K562 (cell line): ENCODE results near the gene KLHL29. TPM values are rescaled to one million over a fixed set of nuclear protein-coding genes. Genes with fewer than 3 reads are reported as not detected.

Experiments used
- ATAC-seq: fragments of 200-7000 bp; cut with Tn5 transposase; 3 replicates; pipeline ENCODE4 v1.9.1; 2020; ENCODE audit warnings: moderate library complexity
- BruUV-seq: library from RNA; stranded (reverse); fragments of 400-500 nt; replicated peaks from 2 replicates; lab custom pipeline; 2021; lab: Mats Ljungman, UMichigan
- CTCF ChIA-PET: fragments of 300-600 bp; formaldehyde crosslinking; extraction: SDS; loops from one replicate; lab custom pipeline; 2021; ENCODE audit warnings: low intra/inter-chr PET ratio; lab: Yijun Ruan, JAX
- POLR2A ChIA-PET: fragments of 300-600, 350-650 bp; sonication (Branson Sonifier 250); formaldehyde crosslinking; extraction: SDS; loops from one replicate; lab custom pipeline; 2021; ENCODE audit warnings: antibody characterized with exemption, inconsistent platforms; lab: Yijun Ruan, JAX
- DNase-seq, 4 experiments: peaks; one replicate each; pipeline versions ENCODE4 v3.0.0 to v3.0.0-alpha.2; 2011 to 2018; ENCODE audit warnings: low spot score in 3 of 4, mixed read lengths in 3 of 4; ENCODE audit errors: extremely low read depth in 1 of 4
- FAIRE-seq: peaks from 2 replicates; lab custom pipeline; 2011; peaks lifted over from hg19 to GRCh38; lab: Jason Lieb, UNC
- H2AFZ ChIP-seq: 2 replicates; pipeline ENCODE4 v1.6.0; 2011; ENCODE audit warnings: low read depth, low read length, control low read depth, inconsistent platforms
- H3K27ac ChIP-seq: fragments of 200-600 bp; 3 replicates; pipeline ENCODE4 v1.8.0; 2011; ENCODE audit warnings: low read depth, mild to moderate bottlenecking, control low read depth, inconsistent platforms, low read length, moderate library complexity, mixed read lengths; ENCODE audit errors: extremely low read depth
- H3K27me3 ChIP-seq, 2 experiments: fragments of 300-600 bp in 1 of 2; 2 replicates in 1 of 2; 3 replicates in 1 of 2; pipeline versions ENCODE4 v1.6.0 to v1.8.0; 2011; ENCODE audit warnings: inconsistent platforms in 2 of 2, low read length in 2 of 2, mild to moderate bottlenecking in 1 of 2, mixed read lengths in 1 of 2, moderate library complexity in 1 of 2; ENCODE audit not compliant: control insufficient read depth in 2 of 2, insufficient read depth in 2 of 2
- H3K36me3 ChIP-seq: fragments of 300-600 bp; 3 replicates; pipeline ENCODE4 v1.8.0; 2011; ENCODE audit warnings: mild to moderate bottlenecking, low read length, inconsistent platforms; ENCODE audit not compliant: control insufficient read depth, insufficient read depth
- H3K4me1 ChIP-seq, 2 experiments: fragments of 200-600 bp in 1 of 2; replicated peaks in 1 of 2; 2 replicates in 1 of 2; 3 replicates in 1 of 2; pipeline versions ENCODE4 v1.5.1 to v1.8.0; 2011; ENCODE audit warnings: inconsistent platforms in 2 of 2, low read length in 2 of 2, mild to moderate bottlenecking in 1 of 2, mixed read lengths in 1 of 2, moderate library complexity in 1 of 2; ENCODE audit not compliant: control insufficient read depth in 2 of 2, insufficient read depth in 2 of 2
- H3K4me2 ChIP-seq: 2 replicates; pipeline ENCODE4 v1.6.1; 2011; ENCODE audit warnings: low read length, control low read depth, inconsistent platforms, mixed read lengths; ENCODE audit not compliant: insufficient read depth
- H3K4me3 ChIP-seq: fragments of 200-600 bp; sonication (generic), shearing (Covaris generic); 2 replicates; pipeline ENCODE4 v1.5.1; 2016; ENCODE audit warnings: control low read depth, inconsistent platforms
- H3K79me2 ChIP-seq: fragments of 200-600 bp; 3 replicates; pipeline ENCODE4 v1.8.0; 2011; ENCODE audit warnings: low read length, inconsistent platforms; ENCODE audit not compliant: control insufficient read depth, insufficient read depth
- H3K9ac ChIP-seq, 2 experiments: 2 replicates each; pipeline versions ENCODE4 v1.6.0 to v1.6.1; 2011; ENCODE audit warnings: low read depth in 2 of 2, low read length in 2 of 2, control low read depth in 1 of 2, inconsistent platforms in 1 of 2, mild to moderate bottlenecking in 1 of 2, mixed read lengths in 1 of 2; ENCODE audit not compliant: insufficient read depth in 1 of 2
- H3K9me1 ChIP-seq: one replicate; pipeline ENCODE4 v1.6.0; 2011; ENCODE audit warnings: inconsistent platforms, mild to moderate bottlenecking, low read length, moderate library complexity; ENCODE audit not compliant: control insufficient read depth, insufficient read depth
- H3K9me3 ChIP-seq: replicated peaks from 2 replicates; pipeline ENCODE4 v1.5.1; 2011; ENCODE audit warnings: low read depth, low read length, inconsistent platforms; ENCODE audit not compliant: control insufficient read depth, insufficient read depth
- H4K20me1 ChIP-seq: replicated peaks from 2 replicates; pipeline ENCODE4 v1.6.1; 2011; ENCODE audit warnings: low read length, inconsistent platforms, mixed read lengths; ENCODE audit not compliant: control insufficient read depth, insufficient read depth
- ARID2 ChIP-seq: fragments of 450-650 bp; IDR thresholded peaks from 2 replicates; pipeline ENCODE4 v1.6.1; 2017; ENCODE audit warnings: antibody characterized with exemption, mild to moderate bottlenecking
- ASH1L ChIP-seq: fragments of 450-650 bp; IDR thresholded peaks from 2 replicates; pipeline ENCODE4 v1.6.1; 2018; ENCODE audit warnings: borderline replicate concordance, mild to moderate bottlenecking, low read depth; ENCODE audit not compliant: partially characterized antibody
- ELF2 ChIP-seq: fragments of 250-450 bp; sonication (Bioruptor Pico); IDR thresholded peaks from 2 replicates; pipeline ENCODE4 v1.5.0; 2021; ENCODE audit warnings: mild to moderate bottlenecking
- HLTF ChIP-seq: fragments of 450-650 bp; IDR thresholded peaks from 2 replicates; pipeline ENCODE4 v1.6.1; 2016
- IRF2 ChIP-seq: sonication (generic); formaldehyde crosslinking; IDR thresholded peaks from 2 replicates; pipeline ENCODE4 v1.8.1; 2022; ENCODE audit warnings: mild to moderate bottlenecking, missing genetic modification reagents
- KDM2B ChIP-seq: fragments of 250-450 bp; sonication (Bioruptor Pico); IDR thresholded peaks from 2 replicates; pipeline ENCODE4 v1.8.0; 2021; ENCODE audit warnings: mild to moderate bottlenecking, moderate library complexity
- NBN ChIP-seq: fragments of 450-650 bp; IDR thresholded peaks from 2 replicates; pipeline ENCODE4 v1.6.1; 2016; ENCODE audit warnings: low read depth, mild to moderate bottlenecking
- NCOA2 ChIP-seq, 2 experiments: fragments of 450-650 bp; IDR thresholded peaks; 2 replicates each; pipeline ENCODE4 v1.6.1; 2018; ENCODE audit warnings: mild to moderate bottlenecking in 2 of 2, moderate library complexity in 1 of 2; ENCODE audit not compliant: partially characterized antibody in 2 of 2
- PTBP1 ChIP-seq: fragments of 200-400 bp; formaldehyde crosslinking; IDR thresholded peaks from 2 replicates; pipeline ENCODE4 v1.6.1; 2017; ENCODE audit warnings: low read depth, low read length
- STAT6 ChIP-seq: sonication (generic); formaldehyde crosslinking; IDR thresholded peaks from 2 replicates; pipeline ENCODE4 v1.8.1; 2023; ENCODE audit warnings: mild to moderate bottlenecking, missing genetic modification reagents
- ZBTB9 ChIP-seq: fragments of 450-650 bp; formaldehyde crosslinking; IDR thresholded peaks from 2 replicates; pipeline ENCODE4 v1.4.0; 2020; ENCODE audit warnings: mild to moderate bottlenecking, moderate library complexity
- WGBS: fragments of 100-300 bp; shearing (Covaris generic); methylation state at CpG from one replicate; pipeline ENCODE4 v1.1.6; 2016; ENCODE audit warnings: low coverage, mixed read lengths; ENCODE audit not compliant: insufficient coverage; ENCODE audit errors: missing lambda C conversion rate; 5-methylcytosine and 5-hydroxymethylcytosine counted together
- in situ Hi-C: fragments of 300-500 bp; cut with MboI; formaldehyde crosslinking; loops from 4 replicates; pipeline ENCODE4 v1.15.0; 2018; ENCODE audit warnings: inconsistent platforms, mixed read lengths
- intact Hi-C: fragments of 100-400 bp; cut with micrococcal nuclease; formaldehyde crosslinking; loops from 2 replicates; pipeline ENCODE4 v1.14.2; 2022
- polyA plus RNA-seq, 8 experiments: library from polyadenylated mRNA; depleted of rRNA in 4 of 8; stranded (reverse) in 5 of 8; unstranded in 3 of 8; fragments of >200 nt; fragmentation: Nextera tagmentation in 2 of 8; fragmentation: Illumina TruSeq in 1 of 8; extraction: Ambion mirVana in 2 of 8; extraction: Trizol in 1 of 8; gene quantifications; 2 replicates each; pipeline versions ENCODE4 v1.2.1 to v1.2.3, GENCODE V29; 2011 to 2014; ENCODE audit warnings: inconsistent platforms in 1 of 8, missing spikeins in 1 of 8
- total RNA-seq, 7 experiments: library from RNA; depleted of rRNA in 6 of 7; stranded (reverse); fragments of >200 nt in 6 of 7; fragmentation: Illumina TruSeq in 2 of 7; extraction: Trizol in 2 of 7; gene quantifications; 2 replicates each; pipeline versions ENCODE4 v1.2.1 to v1.2.3, GENCODE V29; 2011 to 2021; ENCODE audit warnings: low replicate concordance in 1 of 7
- TF ChIP-seq, protein P1 (sequence below), 2 experiments: fragments of 450-650 bp; conservative IDR thresholded peaks; 2 replicates each; pipeline ENCODE4 v1.6.1; 2017; ENCODE audit warnings: mild to moderate bottlenecking in 2 of 2, moderate library complexity in 2 of 2

Gene KLHL29
- total and polyA plus RNA-seq, 9 of the 15 experiments (the other 6 are each of a cell fraction or from before 2014, with no cell fraction given), result 0.03 to 0.31 (median 0.08) TPM; not detected in 1

DNA sequence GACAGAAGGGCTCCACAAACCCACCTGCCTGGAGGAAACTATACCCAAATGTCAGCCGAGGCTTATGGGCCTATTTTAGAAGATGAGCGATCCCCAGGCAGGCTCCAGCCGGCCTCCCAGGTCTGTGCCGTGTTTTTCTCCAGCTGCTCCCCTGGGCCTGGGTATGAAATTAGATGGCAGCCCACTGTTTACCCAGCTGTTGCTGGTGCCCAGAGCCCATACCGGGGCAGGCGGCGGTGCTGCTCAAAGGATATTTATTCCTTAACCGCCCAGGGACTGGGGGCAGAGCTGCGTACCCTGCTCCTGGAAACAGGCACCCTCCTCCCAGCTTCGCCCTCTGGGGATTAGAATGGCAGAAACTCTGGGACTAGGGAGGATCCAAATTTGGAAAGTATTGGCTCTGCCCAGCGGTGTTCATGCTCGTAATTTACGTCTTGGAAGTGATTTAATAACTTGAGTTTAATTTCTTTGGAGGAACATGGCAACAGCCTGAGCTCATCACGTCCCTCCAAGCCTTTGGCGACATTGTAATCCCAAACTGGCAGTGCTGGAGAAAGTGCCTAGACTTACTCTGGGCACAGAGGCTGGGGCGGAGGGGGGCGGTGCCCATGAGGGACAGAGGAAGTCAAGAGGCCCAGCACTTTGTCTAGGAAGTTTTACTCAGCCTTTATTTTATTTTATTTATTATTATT is 199.2 kb downstream of the KLHL29 start:
- no peak for TF ChIP-seq NBN
- TF ChIP-seq PTBP1, result no peak
- TF ChIP-seq ASH1L, result no peak
- no peak for TF ChIP-seq IRF2
- TF ChIP-seq ZBTB9 (CRISPR knock-in tag), result no peak
- TF ChIP-seq HLTF, result no peak
- no peak for TF ChIP-seq STAT6 (CRISPR knock-in tag)
- TF ChIP-seq NCOA2 (IDR thresholded peaks at IDR 0.05; ENCODE audit: partially characterized antibody in 2 of 2), result no peak
- TF ChIP-seq, protein P1, sequence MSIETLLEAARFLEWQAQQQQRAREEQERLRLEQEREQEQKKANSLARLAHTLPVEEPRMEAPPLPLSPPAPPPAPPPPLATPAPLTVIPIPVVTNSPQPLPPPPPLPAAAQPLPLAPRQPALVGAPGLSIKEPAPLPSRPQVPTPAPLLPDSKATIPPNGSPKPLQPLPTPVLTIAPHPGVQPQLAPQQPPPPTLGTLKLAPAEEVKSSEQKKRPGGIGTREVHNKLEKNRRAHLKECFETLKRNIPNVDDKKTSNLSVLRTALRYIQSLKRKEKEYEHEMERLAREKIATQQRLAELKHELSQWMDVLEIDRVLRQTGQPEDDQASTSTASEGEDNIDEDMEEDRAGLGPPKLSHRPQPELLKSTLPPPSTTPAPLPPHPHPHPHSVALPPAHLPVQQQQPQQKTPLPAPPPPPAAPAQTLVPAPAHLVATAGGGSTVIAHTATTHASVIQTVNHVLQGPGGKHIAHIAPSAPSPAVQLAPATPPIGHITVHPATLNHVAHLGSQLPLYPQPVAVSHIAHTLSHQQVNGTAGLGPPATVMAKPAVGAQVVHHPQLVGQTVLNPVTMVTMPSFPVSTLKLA (conservative IDR thresholded peaks at IDR 0.05), result no peak
- TF ChIP-seq ARID2, result no peak
- TF ChIP-seq ELF2 (CRISPR knock-in tag), result no peak
- TF ChIP-seq KDM2B (CRISPR knock-in tag), result no peak
- no peaks in the 10 kb centered on the region for H3K36me3 ChIP-seq
- 0 out of 2 replicates have a peak, but pooled peaks cover 4% of the 10 kb centered on the region for H4K20me1 ChIP-seq

More for the DNA sequence above, 199.2 kb downstream of the KLHL29 start:
- Histone ChIP-seq H3K4me1 (no peaks in the 10 kb centered on the region), H3K9me1 (no peaks in the 10 kb centered on the region), H3K4me2 (no peak overlapping the region), H3K9me3 (no peaks in the 10 kb centered on the region), H3K27ac (no peak overlapping the region), H2AFZ (no peak overlapping the region), H3K27me3 (peaks cover 57 to 67% of the 10 kb centered on the region in 2 experiments), H3K4me3 (no peak overlapping the region), H3K79me2 (no peaks in the 10 kb centered on the region), H3K9ac (no peak overlapping the region)
- 1% methylated on average over 16 of the region's 17 CpGs for WGBS
- ChIA-PET CTCF (no interaction called here), POLR2A (no interaction called here)
- no TSS peak for BruUV-seq
- no peak for DNase-seq
- no peak for ATAC-seq
- intact Hi-C loops, result no loop called here
- in situ Hi-C loops, result no loop called here
- no peak for FAIRE-seq
